LNCaP clone FGC (cell line): ENCODE data around the gene MAP3K19.

Source experiments
- DNase-seq: peaks from one replicate; pipeline ENCODE4 v3.0.0-alpha.2; 2011; ENCODE audit warnings: low read depth
- H3K4me3 ChIP-seq: 2 replicates; pipeline ENCODE4 v1.5.1; 2011; ENCODE audit warnings: mild to moderate bottlenecking, low read depth, low read length, control low read depth
- CTCF ChIP-seq: IDR thresholded peaks from 2 replicates; pipeline ENCODE4 v1.5.1; 2012; ENCODE audit warnings: mild to moderate bottlenecking; ENCODE audit not compliant: control insufficient read depth, insufficient read depth; ENCODE audit errors: extremely low read depth

Gene MAP3K19

GRCh38 chr2:134919341-134920210 lies 127.7 kb downstream of the MAP3K19 start:
- H3K4me3 ChIP-seq = peak overlapping the region; percentile 96
- no peak for DNase-seq
- no peak for TF ChIP-seq CTCF

DNA sequence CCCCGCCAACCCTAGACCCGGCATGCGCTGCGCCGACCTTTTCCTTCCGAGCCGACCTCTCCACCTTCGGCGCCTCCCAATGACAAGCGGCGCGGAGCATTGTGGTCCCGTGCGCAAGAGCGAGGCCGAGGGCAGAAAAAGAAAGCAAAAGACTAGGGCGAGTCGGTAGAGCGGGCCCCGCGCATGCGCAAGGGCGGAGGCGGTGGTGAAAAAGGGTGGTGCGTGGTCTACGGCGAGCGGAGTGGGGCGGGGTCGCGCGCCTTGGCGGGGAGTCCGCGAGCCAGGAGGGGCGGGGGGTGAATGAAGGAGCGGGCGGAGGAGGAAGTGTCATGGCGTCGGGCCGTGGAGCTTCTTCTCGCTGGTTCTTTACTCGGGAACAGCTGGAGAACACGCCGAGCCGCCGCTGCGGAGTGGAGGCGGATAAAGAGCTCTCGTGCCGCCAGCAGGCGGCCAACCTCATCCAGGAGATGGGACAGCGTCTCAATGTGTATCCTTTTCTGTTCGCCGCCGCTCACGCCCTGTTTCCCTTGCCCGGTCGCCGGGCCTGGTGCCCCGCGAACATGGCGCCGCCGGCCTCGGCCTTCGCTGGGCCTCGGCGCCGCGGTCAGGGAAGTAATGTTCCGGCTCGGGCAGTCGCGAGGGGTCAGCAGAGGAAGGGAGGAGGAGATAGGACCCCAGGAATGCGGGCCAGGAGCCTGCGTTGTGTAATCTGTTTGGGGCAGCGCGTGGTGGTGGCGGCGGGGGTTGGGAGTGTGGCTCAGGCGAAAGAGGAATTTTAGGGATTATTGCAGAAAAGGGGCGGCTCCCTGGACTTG lies 128.5 kb downstream of the MAP3K19 start, which contains the start of gene CCNT2:
Gene CCNT2 (plus strand): TSS at position 297 of the 815 bp plus-strand sequence. CDS start 33 bp downstream, at position 330.
- TF ChIP-seq CTCF = no peak
- peak; percentile 93 for DNase-seq
- H3K4me3 ChIP-seq = peak within 1 kb of the TSS; percentile 96

DNA sequence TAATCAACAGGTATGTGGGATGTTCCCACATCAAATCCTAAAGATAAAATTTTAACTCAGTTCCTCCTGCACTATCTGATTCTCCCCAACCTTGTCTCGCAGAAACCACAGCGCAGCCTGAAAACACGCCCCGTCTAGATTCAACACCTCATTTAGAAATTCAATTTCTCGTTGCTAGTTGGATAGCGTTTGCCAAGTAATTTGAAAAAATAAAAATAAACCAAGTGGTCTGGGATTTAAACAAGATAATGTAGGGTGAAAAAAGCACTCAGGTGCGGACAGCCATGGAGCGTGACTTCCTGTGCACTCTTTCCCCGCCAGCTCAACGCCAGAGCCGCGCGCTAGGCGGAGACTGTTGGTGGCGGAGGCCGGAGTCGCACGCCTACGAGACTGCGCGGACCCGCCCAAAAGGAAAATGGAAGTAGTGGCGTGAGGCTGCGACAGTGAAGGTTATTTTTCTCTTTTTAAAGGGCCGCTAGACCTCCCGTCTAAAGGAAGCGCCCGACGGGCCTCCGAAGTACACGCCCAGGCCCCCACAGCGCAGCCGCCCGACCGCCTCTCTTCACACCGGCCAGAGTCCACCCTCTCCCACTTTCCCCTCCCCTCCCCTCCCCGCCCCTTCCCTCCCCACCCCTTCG lies 129.2 kb downstream of the MAP3K19 start:
- TF ChIP-seq CTCF = peak; percentile 38
- peak; percentile 58 for DNase-seq
- peak overlapping the region; percentile 96 for H3K4me3 ChIP-seq

DNA sequence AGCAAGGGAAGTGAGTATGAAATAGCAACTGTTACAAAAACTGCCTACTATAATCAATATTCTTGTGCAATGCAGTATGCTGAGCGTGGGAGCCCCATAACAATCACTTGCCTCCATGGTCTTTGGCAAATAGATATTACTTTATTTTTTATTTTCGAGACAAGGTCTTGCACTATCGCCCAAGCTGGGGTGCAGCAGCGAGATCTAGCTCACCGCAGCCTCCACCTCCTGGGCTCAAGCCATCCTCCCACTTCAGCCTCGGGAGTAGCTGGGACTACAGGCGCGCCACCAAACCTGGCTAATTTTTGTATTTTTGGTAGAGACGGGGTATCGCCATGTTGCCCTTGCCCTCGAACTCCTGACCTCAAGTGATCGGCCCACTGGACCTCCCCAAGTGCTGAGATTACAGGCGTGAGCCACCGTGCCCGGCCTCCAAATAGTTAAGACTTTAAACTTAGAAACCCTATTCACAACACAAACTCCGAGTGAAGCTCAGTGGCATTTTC lies 129.8 kb downstream of the MAP3K19 start:
- H3K4me3 ChIP-seq = peak overlapping the region; percentile 96
- no peak for DNase-seq
- no peak for TF ChIP-seq CTCF
